ENCODE measurements around the gene TEX52. TPM values are rescaled to one million over a fixed set of nuclear protein-coding genes. Genes with fewer than 3 reads are reported as not detected.

TEX52 gene
- total RNA-seq, 4 donors from 2014 or later, result not detected

DNA sequence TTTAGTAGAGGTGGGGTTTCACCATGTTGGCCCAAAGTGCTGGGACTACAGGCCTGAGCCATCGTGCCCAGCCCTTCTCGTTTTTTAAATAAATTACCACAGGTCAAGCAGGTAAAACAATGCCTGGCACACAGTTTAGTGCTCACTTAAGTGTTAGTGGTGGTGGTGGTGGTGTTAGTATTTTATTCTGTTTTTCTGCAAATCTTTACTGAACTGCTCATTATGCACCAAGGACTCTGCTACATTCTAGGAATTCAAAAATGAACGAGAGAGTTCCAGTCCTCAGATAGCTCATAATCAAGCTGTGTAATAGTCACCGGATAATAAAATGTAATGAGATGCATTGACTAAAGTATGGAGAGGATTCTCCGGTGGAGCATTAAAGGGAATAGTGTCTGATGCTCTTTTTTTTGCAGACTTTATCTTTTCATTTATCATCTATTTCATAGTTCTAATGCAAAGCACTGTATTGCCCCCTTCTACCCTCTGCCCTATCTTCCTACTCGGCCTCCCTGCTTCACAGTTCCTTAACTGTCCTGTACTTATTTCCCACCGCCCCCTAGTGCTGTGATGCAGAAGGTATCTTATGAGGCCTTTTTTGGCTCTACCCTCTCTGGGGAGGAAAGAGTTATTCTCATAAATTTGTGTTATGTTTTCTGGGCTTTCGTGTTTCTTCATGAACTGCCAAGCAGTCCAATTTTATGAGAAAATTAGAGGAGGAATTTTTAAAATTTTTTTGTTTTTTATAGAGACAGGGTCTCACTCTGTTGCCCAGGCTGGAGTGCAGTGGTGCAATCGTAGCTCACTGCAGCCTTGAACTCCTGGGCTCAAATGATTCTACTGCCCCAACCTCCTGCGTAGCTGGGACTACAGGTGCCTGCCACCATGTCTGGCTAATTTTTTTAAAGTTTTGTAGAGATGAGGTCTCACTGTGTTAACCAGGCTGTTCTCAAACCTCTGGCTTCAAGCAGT, 43.3 kb downstream of the TEX52 start:
- peak in 1 of 2 donors; percentile 34 for DNase-seq (ENCODE audit: low spot score in 2 of 2)
- intact Hi-C loops (cut with DNase I; ENCODE audit: low total_unique reads), result loop anchor here (5.0 kb wide), 1 partner anchor 981 kb away; no protein-coding TSS in a partner anchor

DNA sequence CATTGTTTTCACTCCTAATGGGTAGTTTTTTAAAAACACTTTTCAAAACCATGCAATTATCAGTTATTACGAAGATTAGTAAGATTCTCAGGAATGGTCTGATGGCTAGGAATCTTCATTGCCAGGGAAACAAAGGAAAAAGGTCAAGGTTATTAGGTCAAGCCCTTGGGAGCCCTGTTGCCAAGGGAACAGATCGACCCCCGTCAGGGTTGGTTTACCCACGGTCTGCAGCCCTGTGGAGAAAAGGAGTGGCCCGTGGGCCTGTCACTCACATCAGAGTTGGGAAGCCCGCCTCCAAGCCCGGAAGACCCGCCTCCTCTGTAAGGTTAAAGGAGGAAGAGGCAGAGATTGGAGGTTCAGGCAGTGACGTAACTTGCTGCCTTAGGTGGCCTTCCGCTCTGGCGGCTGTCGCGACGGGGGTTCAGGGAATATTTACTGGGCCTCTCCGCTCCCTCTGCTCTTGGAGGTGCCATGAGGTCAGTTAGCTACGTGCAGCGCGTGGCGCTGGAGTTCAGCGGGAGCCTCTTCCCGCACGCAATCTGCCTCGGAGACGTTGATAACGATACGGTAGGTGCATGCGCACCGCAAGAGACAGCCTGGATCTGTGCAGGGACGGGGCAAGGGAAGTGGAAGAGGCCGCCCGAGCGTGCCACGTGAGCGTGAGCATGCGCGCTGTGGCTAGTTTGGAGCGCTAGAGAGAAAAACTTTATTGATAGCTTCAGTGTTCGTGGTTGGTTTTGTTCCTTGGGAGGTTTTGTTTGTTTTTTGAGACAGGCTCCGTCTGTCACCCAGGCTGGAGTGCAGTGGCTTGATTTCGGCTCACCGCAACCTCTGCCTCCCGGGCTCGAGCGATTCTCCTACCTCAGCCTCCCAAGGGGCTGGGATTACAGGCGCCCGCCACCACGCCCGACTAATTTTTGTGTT, 44.3 kb downstream of the TEX52 start, which contains the start of gene ITFG2:
Gene ITFG2, plus strand, starts transcription at position 379 of the 924 bp plus-strand sequence. Its CDS starts 93 bp downstream, at position 472.
- peak; percentile 99 for DNase-seq (ENCODE audit: low spot score in 2 of 2)
- peak within 1 kb of the TSS; percentile 61 for H3K4me3 ChIP-seq (ENCODE audit: low read depth, poor library complexity, severe bottlenecking)
- no peak for TF ChIP-seq POLR2A (IDR thresholded peaks at IDR 0.05)
- TF ChIP-seq CTCF (IDR thresholded peaks at IDR 0.05), result peak in 1 of 3 donors; percentile 43
- intact Hi-C loops (cut with DNase I; ENCODE audit: low total_unique reads), result loop anchor here (5.0 kb wide), 1 partner anchor 980 kb away; no protein-coding TSS in a partner anchor
- WGBS, 2 donors, result 0% methylated on average over 43 to 48 of the region's 48 CpGs

More for the DNA sequence above, 43.3 kb downstream of the TEX52 start:
- 15% methylated on average over 10 of the region's 10 CpGs for WGBS, 2 donors
- peak overlapping the region; percentile 61 for H3K4me3 ChIP-seq (ENCODE audit: low read depth, poor library complexity, severe bottlenecking)
- TF ChIP-seq CTCF (IDR thresholded peaks at IDR 0.05) (no peak), POLR2A (IDR thresholded peaks at IDR 0.05) (no peak)

DNA sequence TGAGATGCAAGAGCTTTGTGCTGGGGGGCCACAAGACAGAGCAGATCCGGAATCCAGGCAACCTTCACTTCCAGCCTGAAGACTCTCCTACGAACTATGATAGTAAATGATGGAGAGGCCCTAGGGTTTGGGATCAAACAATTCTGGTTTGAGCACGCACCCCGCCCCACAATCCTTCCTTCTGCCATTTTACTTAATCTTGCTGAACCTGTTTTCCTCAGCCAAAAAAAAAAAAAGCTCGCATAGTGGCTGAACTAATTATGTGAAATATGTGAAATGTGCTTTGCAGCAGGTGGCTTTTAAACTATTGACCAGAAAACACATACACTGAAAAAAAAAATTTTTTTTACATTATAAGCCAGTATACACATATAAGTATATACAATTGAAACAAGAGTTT, 45.0 kb downstream of the TEX52 start:
- DNase-seq (ENCODE audit: low spot score in 2 of 2), result no peak
- 55 to 62% methylated on average over 5 of the region's 5 CpGs for whole genome bisulfite sequencing, 2 donors
- no peak for TF ChIP-seq CTCF (IDR thresholded peaks at IDR 0.05)
- no peak for TF ChIP-seq POLR2A (IDR thresholded peaks at IDR 0.05)
- intact Hi-C loops (cut with DNase I; ENCODE audit: low total_unique reads), result loop anchor here (5.0 kb wide), 1 partner anchor 980 kb away; no protein-coding TSS in a partner anchor
- H3K4me3 ChIP-seq (ENCODE audit: low read depth, poor library complexity, severe bottlenecking), result no peak overlapping the region

- no peak for TF ChIP-seq POLR2A (IDR thresholded peaks at IDR 0.05)
- no peak for TF ChIP-seq CTCF (IDR thresholded peaks at IDR 0.05)
- WGBS, 2 donors, result 92 to 93% methylated on average over 6 of the region's 6 CpGs
- no peak overlapping the region for H3K4me3 ChIP-seq (ENCODE audit: low read depth, poor library complexity, severe bottlenecking)
- intact Hi-C loops (cut with DNase I; ENCODE audit: low total_unique reads), result no loop called here
- DNase-seq (ENCODE audit: low spot score in 2 of 2), result no peak
Measured at GRCh38 chr12:2806700-2807099, 50.1 kb downstream of the TEX52 start.

DNA sequence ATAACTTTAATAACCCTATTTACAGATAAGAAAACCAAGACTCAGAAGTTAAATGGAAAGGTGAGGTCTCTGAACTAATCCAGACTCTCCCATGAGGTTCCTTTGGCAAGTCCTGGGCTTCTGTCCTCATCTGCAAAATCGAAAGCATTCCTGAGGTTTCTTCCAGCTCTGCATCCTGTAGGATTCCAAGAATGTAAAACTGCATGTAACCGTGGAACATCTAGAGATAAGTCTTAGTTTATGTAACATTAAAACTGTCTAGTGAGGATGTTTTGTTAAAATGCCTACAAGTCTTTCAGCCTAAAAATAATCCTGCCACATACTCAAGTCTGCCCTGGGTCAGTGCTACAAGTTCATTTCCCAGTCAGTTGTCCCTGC, 51.7 kb downstream of the TEX52 start:
- 45 to 46% methylated on average over 2 of the region's 2 CpGs for WGBS, 2 donors
- intact Hi-C loops (cut with DNase I; ENCODE audit: low total_unique reads), result no loop called here
- H3K4me3 ChIP-seq (ENCODE audit: low read depth, poor library complexity, severe bottlenecking), result no peak overlapping the region
- TF ChIP-seq CTCF (IDR thresholded peaks at IDR 0.05) (no peak), POLR2A (IDR thresholded peaks at IDR 0.05) (no peak)
- DNase-seq (ENCODE audit: low spot score in 2 of 2), result no peak
